Glomerular endothelial cell (primary cell): ENCODE data around the gene USP17L11. TPM values are rescaled to one million over a fixed set of nuclear protein-coding genes. Genes with fewer than 3 reads are reported as not detected.

Experiments used
- total RNA-seq: library from RNA; depleted of rRNA; stranded (reverse); fragments of >200 nt; gene quantifications from 2 replicates; pipeline ENCODE4 v1.2.3, GENCODE V29; 2015

USP17L11 gene
- total RNA-seq, 1 donor from 2014 or later: not detected

Other genes starting within 250 kb of the USP17L11 start
- gene FAM90A26, start 45.0 kb upstream of the USP17L11 start, total RNA-seq: not detected in 2 replicates
- not detected in 2 replicates for gene USP17L10, start 4.7 kb upstream of the USP17L11 start, total RNA-seq
- not detected in 2 replicates for gene USP17L12, start 4.7 kb downstream of the USP17L11 start, total RNA-seq
- not detected in 2 replicates for gene USP17L13, start 9.5 kb downstream of the USP17L11 start, total RNA-seq
- gene USP17L15, start 19.0 kb downstream of the USP17L11 start, total RNA-seq: not detected in 2 replicates
- not detected in 2 replicates for gene USP17L17, start 28.5 kb downstream of the USP17L11 start, total RNA-seq
- gene USP17L18, start 33.2 kb downstream of the USP17L11 start, total RNA-seq: not detected in 2 replicates
- not detected in 2 replicates for gene USP17L19, start 38.0 kb downstream of the USP17L11 start, total RNA-seq
- not detected in 2 replicates for gene USP17L20, start 42.7 kb downstream of the USP17L11 start, total RNA-seq
- gene USP17L21, start 47.5 kb downstream of the USP17L11 start, total RNA-seq: not detected in 2 replicates
- gene USP17L22, start 52.2 kb downstream of the USP17L11 start, total RNA-seq: not detected in 2 replicates
- gene USP17L24, start 109.8 kb downstream of the USP17L11 start, total RNA-seq: not detected in 2 replicates
- gene USP17L25, start 114.5 kb downstream of the USP17L11 start, total RNA-seq: not detected in 2 replicates
- not detected in 2 replicates for gene USP17L26, start 119.3 kb downstream of the USP17L11 start, total RNA-seq
- not detected in 2 replicates for gene USP17L5, start 124.0 kb downstream of the USP17L11 start, total RNA-seq
- not detected in 2 replicates for gene USP17L27, start 128.7 kb downstream of the USP17L11 start, total RNA-seq
- not detected in 2 replicates for gene USP17L28, start 133.5 kb downstream of the USP17L11 start, total RNA-seq
- not detected in 2 replicates for gene USP17L29, start 138.2 kb downstream of the USP17L11 start, total RNA-seq
- gene USP17L30, start 147.7 kb downstream of the USP17L11 start, total RNA-seq: not detected in 2 replicates
- gene DEFB131A, start 229.0 kb downstream of the USP17L11 start, total RNA-seq: not detected in 2 replicates